Measurements from ENCODE around the gene ATP11A.

- TF ChIP-seq MXI1 (IDR thresholded peaks at IDR 0.05; ENCODE audit: low read depth, low read length) = no peak
- TF ChIP-seq ZZZ3 (IDR thresholded peaks at IDR 0.05; ENCODE audit: control insufficient read depth, insufficient read length, low read depth) = no peak
- no peak for TF ChIP-seq POLR2AphosphoS5 (IDR thresholded peaks at IDR 0.05; ENCODE audit: low read length)
- no peak for TF ChIP-seq PAX5 (IDR thresholded peaks at IDR 0.05; ENCODE audit: borderline replicate concordance, low read depth, low read length)
- no peak for TF ChIP-seq POLR2A (IDR thresholded peaks at IDR 0.05; ENCODE audit: low read depth, low read length)
- TF ChIP-seq EGR1 (IDR thresholded peaks at IDR 0.05; ENCODE audit: borderline replicate concordance in 1 of 2, low read depth in 2 of 2, low read length in 2 of 2) = no peak
- TF ChIP-seq USF1 (IDR thresholded peaks at IDR 0.05; ENCODE audit: borderline replicate concordance, extremely low read length, insufficient read depth, low read depth, low read length) = no peak
- TF ChIP-seq CEBPB (IDR thresholded peaks at IDR 0.05; ENCODE audit: borderline replicate concordance in 1 of 2, low read depth in 2 of 2, low read length in 2 of 2) = no peak
- TF ChIP-seq TAF1 (IDR thresholded peaks at IDR 0.05; ENCODE audit: borderline replicate concordance, low read depth, low read length) = no peak
- TF ChIP-seq NFXL1 (IDR thresholded peaks at IDR 0.05; ENCODE audit: borderline replicate concordance) = no peak
- no peak for TF ChIP-seq CHD4 (IDR thresholded peaks at IDR 0.05)
- TF ChIP-seq IRF5 (IDR thresholded peaks at IDR 0.05; ENCODE audit: borderline replicate concordance) = no peak
- no peak for TF ChIP-seq JUND (IDR thresholded peaks at IDR 0.05; ENCODE audit: low read depth, low read length)
- no peak for TF ChIP-seq RCOR1 (conservative IDR thresholded peaks at IDR 0.05; ENCODE audit: low read depth, low read length)
Measured at GRCh38 chr13:112651311-112651710, 38.5 kb upstream of the ATP11A start.

Measured in GM12878 (cell line).